IMR-90 (cell line): ENCODE data around the gene HLA-F.
A peak's percentile ranks its signal among the peaks of the same experiment; 100 is the strongest.

Experiments
- BHLHE40 ChIP-seq: fragments of 150-350 bp; IDR thresholded peaks from 2 replicates; pipeline ENCODE4 v1.6.1; 2016; ENCODE audit warnings: mild to moderate bottlenecking, low read depth, low read length
- CEBPB ChIP-seq: IDR thresholded peaks from 2 replicates; pipeline ENCODE4 v1.6.1; 2012; ENCODE audit warnings: low read depth, low read length, improper control_type of control experiment
- FOS ChIP-seq: fragments of 150-350 bp; IDR thresholded peaks from 2 replicates; pipeline ENCODE4 v1.6.1; 2016; ENCODE audit warnings: low read depth, low read length
- MAZ ChIP-seq: IDR thresholded peaks from 2 replicates; pipeline ENCODE4 v1.6.1; 2012; ENCODE audit warnings: low read depth, mild to moderate bottlenecking, low read length, improper control_type of control experiment, moderate library complexity, borderline replicate concordance
- MXI1 ChIP-seq: IDR thresholded peaks from 2 replicates; pipeline ENCODE4 v1.6.1; 2012; ENCODE audit warnings: low read depth, mild to moderate bottlenecking, low read length, moderate library complexity, borderline replicate concordance
- POLR2A ChIP-seq: IDR thresholded peaks from 2 replicates; pipeline ENCODE4 v1.6.1; 2012; ENCODE audit warnings: mild to moderate bottlenecking, low read depth, low read length
- RAD21 ChIP-seq: IDR thresholded peaks from 2 replicates; pipeline ENCODE4 v1.6.1; 2012; ENCODE audit warnings: low read length, improper control_type of control experiment
- RCOR1 ChIP-seq: IDR thresholded peaks from 2 replicates; pipeline ENCODE4 v1.6.1; 2012; ENCODE audit warnings: mild to moderate bottlenecking, low read length, improper control_type of control experiment; ENCODE audit not compliant: insufficient replicate concordance
- RFX5 ChIP-seq: IDR thresholded peaks from 2 replicates; pipeline ENCODE4 v1.8.0; 2012; ENCODE audit warnings: low read depth, mild to moderate bottlenecking, low read length, moderate library complexity
- TF ChIP-seq, protein P1 (sequence below): conservative IDR thresholded peaks from 2 replicates; pipeline ENCODE4 v1.5.1; 2012; ENCODE audit warnings: mild to moderate bottlenecking, low read depth, low read length, improper control_type of control experiment
- TF ChIP-seq, protein P2 (sequence below): fragments of 150-350 bp; IDR thresholded peaks from 2 replicates; pipeline ENCODE4 v1.6.1; 2017; ENCODE audit warnings: mild to moderate bottlenecking, antibody characterized with exemption, low read length, low read depth

DNA sequence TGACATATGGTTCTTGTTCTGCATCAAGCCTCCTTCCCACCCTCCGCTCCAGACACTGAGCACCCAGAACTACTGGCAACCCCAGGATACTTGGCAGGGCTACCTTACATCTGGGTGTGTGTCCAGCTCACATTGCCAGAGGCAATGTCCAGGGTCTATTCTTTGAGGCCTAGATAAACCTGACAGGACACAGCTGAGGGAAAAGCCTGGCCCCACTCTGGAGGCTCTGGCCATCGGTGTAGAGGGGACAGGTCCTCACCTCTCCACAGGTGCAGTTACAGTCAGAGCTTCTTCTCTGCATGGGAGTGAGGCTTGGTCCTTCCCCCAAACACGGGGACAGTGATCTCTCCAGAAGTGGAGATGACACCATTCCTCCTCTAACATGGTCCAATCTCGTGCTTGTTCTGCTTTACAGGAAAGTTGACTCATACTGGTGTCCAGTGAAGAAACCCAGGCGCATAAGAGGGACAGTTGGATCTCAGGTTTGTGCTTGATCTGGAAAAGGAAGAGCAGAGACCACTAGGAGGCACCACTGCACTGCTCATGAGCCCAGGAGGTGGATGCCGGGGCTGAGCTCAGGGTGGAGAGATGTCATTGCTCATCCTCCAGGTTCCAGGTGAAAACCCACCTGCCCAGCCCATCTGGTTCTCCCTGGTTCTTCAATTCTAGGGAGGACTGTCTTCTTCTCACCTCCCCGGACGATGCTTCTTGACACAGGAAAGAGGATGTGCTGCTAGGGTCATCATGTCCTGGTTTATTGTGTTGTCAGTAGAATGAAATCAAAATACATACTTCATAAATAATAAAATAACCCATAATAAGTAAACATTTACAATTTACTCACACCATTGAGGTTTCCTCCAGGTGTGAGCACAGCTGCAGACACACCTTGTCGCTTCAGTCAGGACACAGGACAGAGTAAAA is 14.7 kb downstream of the HLA-F start:
- TF ChIP-seq CEBPB = no peak
- TF ChIP-seq POLR2A = no peak
- TF ChIP-seq, protein P1, sequence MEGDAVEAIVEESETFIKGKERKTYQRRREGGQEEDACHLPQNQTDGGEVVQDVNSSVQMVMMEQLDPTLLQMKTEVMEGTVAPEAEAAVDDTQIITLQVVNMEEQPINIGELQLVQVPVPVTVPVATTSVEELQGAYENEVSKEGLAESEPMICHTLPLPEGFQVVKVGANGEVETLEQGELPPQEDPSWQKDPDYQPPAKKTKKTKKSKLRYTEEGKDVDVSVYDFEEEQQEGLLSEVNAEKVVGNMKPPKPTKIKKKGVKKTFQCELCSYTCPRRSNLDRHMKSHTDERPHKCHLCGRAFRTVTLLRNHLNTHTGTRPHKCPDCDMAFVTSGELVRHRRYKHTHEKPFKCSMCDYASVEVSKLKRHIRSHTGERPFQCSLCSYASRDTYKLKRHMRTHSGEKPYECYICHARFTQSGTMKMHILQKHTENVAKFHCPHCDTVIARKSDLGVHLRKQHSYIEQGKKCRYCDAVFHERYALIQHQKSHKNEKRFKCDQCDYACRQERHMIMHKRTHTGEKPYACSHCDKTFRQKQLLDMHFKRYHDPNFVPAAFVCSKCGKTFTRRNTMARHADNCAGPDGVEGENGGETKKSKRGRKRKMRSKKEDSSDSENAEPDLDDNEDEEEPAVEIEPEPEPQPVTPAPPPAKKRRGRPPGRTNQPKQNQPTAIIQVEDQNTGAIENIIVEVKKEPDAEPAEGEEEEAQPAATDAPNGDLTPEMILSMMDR = peak; percentile 71
- peak; percentile 77 for TF ChIP-seq RAD21
- no peak for TF ChIP-seq RFX5
- no peak for TF ChIP-seq RCOR1
- TF ChIP-seq, protein P2, sequence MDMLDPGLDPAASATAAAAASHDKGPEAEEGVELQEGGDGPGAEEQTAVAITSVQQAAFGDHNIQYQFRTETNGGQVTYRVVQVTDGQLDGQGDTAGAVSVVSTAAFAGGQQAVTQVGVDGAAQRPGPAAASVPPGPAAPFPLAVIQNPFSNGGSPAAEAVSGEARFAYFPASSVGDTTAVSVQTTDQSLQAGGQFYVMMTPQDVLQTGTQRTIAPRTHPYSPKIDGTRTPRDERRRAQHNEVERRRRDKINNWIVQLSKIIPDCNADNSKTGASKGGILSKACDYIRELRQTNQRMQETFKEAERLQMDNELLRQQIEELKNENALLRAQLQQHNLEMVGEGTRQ = no peak
- TF ChIP-seq MAZ = no peak
- TF ChIP-seq BHLHE40 = no peak
- no peak for TF ChIP-seq MXI1
- TF ChIP-seq FOS = no peak
